ENCODE results near the gene DLGAP3. TPM values are rescaled to one million over a fixed set of nuclear protein-coding genes. Genes with fewer than 3 reads are reported as not detected.

The DLGAP3 gene
- total RNA-seq, 1 experiment from 2014 or later, result 0.27 TPM

- BruUV-seq (replicated peaks), result no TSS peak
Measured at GRCh38 chr1:34833711-34834110, 95.7 kb downstream of the DLGAP3 start.

GRCh38 chr1:34831721-34832246 is 97.7 kb downstream of the DLGAP3 start:
- RAD21 ChIA-PET (ENCODE audit: low non-redundant PET in 1 of 2, low total read pairs in 2 of 2, uncharacterized antibody in 2 of 2, unreplicated experiment in 2 of 2), result no interaction called here
- Histone ChIP-seq H3K4me2 (ENCODE audit: low read length) (no peak overlapping the region), H3K4me1 (ENCODE audit: control insufficient read depth in 1 of 2, insufficient read depth in 2 of 2, low read length in 2 of 2) (no peaks in the 10 kb centered on the region), H4K20me1 (ENCODE audit: insufficient read depth) (no peaks in the 10 kb centered on the region), H3K36me3 (ENCODE audit: control insufficient read depth in 1 of 2, insufficient read depth in 2 of 2, low read length in 2 of 2) (no peaks in the 10 kb centered on the region), H3K27ac (ENCODE audit: low read depth, low read length) (no peak overlapping the region), H3K9me2 (ENCODE audit: insufficient read depth) (no peaks in the 10 kb centered on the region), H2AFZ (ENCODE audit: low read depth, low read length, poor library complexity, severe bottlenecking) (no peak overlapping the region), H3K9me3 (ENCODE audit: control insufficient read depth in 1 of 2, insufficient read depth in 1 of 2, low read depth in 1 of 2, low read length in 2 of 2) (no peaks in the 10 kb centered on the region), H3K4me3 (replicated peaks in 1 of 2; ENCODE audit: low read depth in 1 of 2, low read length in 2 of 2) (no peak overlapping the region), H3K79me2 (ENCODE audit: insufficient read depth, low read length) (no peaks in the 10 kb centered on the region), H3K27me3 (ENCODE audit: insufficient read depth, low read length) (peaks cover under 1% of the 10 kb centered on the region; the same call in 1 of the 2 replicates), H3K9ac (ENCODE audit: low read length) (no peak overlapping the region)
- TF ChIP-seq ZNF274 (IDR thresholded peaks at IDR 0.05; ENCODE audit: low read depth, low read length) (no peak), CEBPB (IDR thresholded peaks at IDR 0.05; ENCODE audit: low read depth) (no peak), ZBTB33 (IDR thresholded peaks at IDR 0.05; ENCODE audit: extremely low read depth, insufficient replicate concordance, low read length) (no peak), YY1 (IDR thresholded peaks at IDR 0.05; ENCODE audit: extremely low read depth, insufficient replicate concordance, low read depth, low read length) (no peak), TCF7L2 (IDR thresholded peaks at IDR 0.05; ENCODE audit: borderline replicate concordance, extremely low read depth, insufficient read depth, insufficient read length) (no peak), SP1 (IDR thresholded peaks at IDR 0.05; ENCODE audit: low read depth) (no peak), ELF1 (IDR thresholded peaks at IDR 0.05; ENCODE audit: borderline replicate concordance, low read depth) (no peak), EZH2 (IDR thresholded peaks at IDR 0.05) (no peak), RAD21 (IDR thresholded peaks at IDR 0.05; ENCODE audit: low read depth) (no peak), EGR1 (IDR thresholded peaks at IDR 0.05; ENCODE audit: low read depth) (no peak)
- DNase-seq (ENCODE audit: low read depth, low spot score), result no peak
- ATAC-seq, result no peak
- BruUV-seq (replicated peaks), result no TSS peak
- POLR2A ChIA-PET, result no interaction called here
- intact Hi-C loops (cut with micrococcal nuclease), result no loop called here
- CTCF ChIA-PET, result no interaction called here

More at GRCh38 chr1:34833711-34834110, 95.7 kb downstream of the DLGAP3 start:
- H3K9me2 ChIP-seq (ENCODE audit: insufficient read depth), result no peaks in the 10 kb centered on the region
- no peak overlapping the region for H3K4me2 ChIP-seq (ENCODE audit: low read length)
- no peaks in the 10 kb centered on the region for H3K27me3 ChIP-seq (ENCODE audit: insufficient read depth, low read length)
- ATAC-seq (no peak), DNase-seq (ENCODE audit: low read depth, low spot score) (no peak)
- H3K27ac ChIP-seq (ENCODE audit: low read depth, low read length), result no peak overlapping the region
- no peaks in the 10 kb centered on the region for H3K9me3 ChIP-seq (ENCODE audit: control insufficient read depth in 1 of 2, insufficient read depth in 1 of 2, low read depth in 1 of 2, low read length in 2 of 2)
- H3K4me3 ChIP-seq (replicated peaks in 1 of 2; ENCODE audit: low read depth in 1 of 2, low read length in 2 of 2), result no peak overlapping the region
- RAD21 ChIA-PET (ENCODE audit: low non-redundant PET in 1 of 2, low total read pairs in 2 of 2, uncharacterized antibody in 2 of 2, unreplicated experiment in 2 of 2), result no interaction called here
- no peaks in the 10 kb centered on the region for H4K20me1 ChIP-seq (ENCODE audit: insufficient read depth)
- H3K4me1 ChIP-seq (ENCODE audit: control insufficient read depth in 1 of 2, insufficient read depth in 2 of 2, low read length in 2 of 2), result no peaks in the 10 kb centered on the region
- no peak overlapping the region for H3K9ac ChIP-seq (ENCODE audit: low read length)
- no peaks in the 10 kb centered on the region for H3K79me2 ChIP-seq (ENCODE audit: insufficient read depth, low read length)
- intact Hi-C loops (cut with micrococcal nuclease), result no loop called here
- POLR2A ChIA-PET, result interaction anchor here (0.7 kb wide), 1 partner anchor 1987 kb away, joined by 4 read pairs; no protein-coding TSS in a partner anchor
- TF ChIP-seq TCF7L2 (IDR thresholded peaks at IDR 0.05; ENCODE audit: borderline replicate concordance, extremely low read depth, insufficient read depth, insufficient read length) (no peak), YY1 (IDR thresholded peaks at IDR 0.05; ENCODE audit: extremely low read depth, insufficient replicate concordance, low read depth, low read length) (no peak), CTCF (IDR thresholded peaks at IDR 0.05 in 2 of 3, conservative IDR thresholded peaks at IDR 0.05 in 1 of 3; ENCODE audit: borderline replicate concordance in 1 of 3, insufficient read depth in 1 of 3, low read depth in 2 of 3, low read length in 2 of 3) (no peak)
- H2AFZ ChIP-seq (ENCODE audit: low read depth, low read length, poor library complexity, severe bottlenecking), result no peak overlapping the region
- H3K36me3 ChIP-seq (ENCODE audit: control insufficient read depth in 1 of 2, insufficient read depth in 2 of 2, low read length in 2 of 2), result no peaks in the 10 kb centered on the region
- CTCF ChIA-PET, result no interaction called here

Measured in HCT116 (cell line).